Esophagus (tissue), 2 donors: ENCODE data around the gene FOXF2. TPM values are rescaled to one million over a fixed set of nuclear protein-coding genes. Genes with fewer than 3 reads are reported as not detected.
A peak's percentile ranks its signal among the peaks of the same experiment; 100 is the strongest.

ENCODE experiments used
- H3K27ac ChIP-seq, 2 donors: one replicate each; pipeline ENCODE4 v1.5.1; 2013; ENCODE audit warnings: low read depth in 2 of 2, mild to moderate bottlenecking in 2 of 2, inconsistent platforms in 1 of 2, low read length in 1 of 2, moderate library complexity in 1 of 2
- H3K27me3 ChIP-seq, 2 donors: one replicate each; pipeline ENCODE4 v1.6.1; 2013; ENCODE audit warnings: low read length in 2 of 2, control low read depth in 1 of 2, mild to moderate bottlenecking in 1 of 2; ENCODE audit not compliant: insufficient read depth in 2 of 2, control insufficient read depth in 1 of 2
- H3K36me3 ChIP-seq, 2 donors: one replicate each; pipeline ENCODE4 v1.6.1; 2013; ENCODE audit warnings: low read length in 1 of 2; ENCODE audit not compliant: control insufficient read depth in 2 of 2, insufficient read depth in 2 of 2
- H3K4me1 ChIP-seq, 2 donors: one replicate each; pipeline ENCODE4 v1.6.1; 2013; ENCODE audit warnings: low read length in 1 of 2; ENCODE audit not compliant: control insufficient read depth in 2 of 2, insufficient read depth in 2 of 2
- H3K4me3 ChIP-seq, 2 donors: one replicate each; pipeline ENCODE4 v1.5.1; 2013; ENCODE audit warnings: low read length in 2 of 2, mild to moderate bottlenecking in 2 of 2, low read depth in 1 of 2, moderate library complexity in 1 of 2
- H3K9me3 ChIP-seq, 2 donors: one replicate each; pipeline ENCODE4 v1.6.1; 2013; ENCODE audit warnings: mild to moderate bottlenecking in 2 of 2, low read depth in 1 of 2, low read length in 1 of 2, moderate library complexity in 1 of 2; ENCODE audit not compliant: control insufficient read depth in 2 of 2, insufficient read depth in 1 of 2
- WGBS, 2 donors: extraction: QIAGEN DNeasy Blood & Tissue Kit; methylation state at CpG; one replicate each; pipeline ENCODE4 v1.1.7; 2013; 5-methylcytosine and 5-hydroxymethylcytosine counted together
- polyA plus RNA-seq, 2 donors: library from polyadenylated mRNA; stranded (reverse); fragments of 200-250 nt; gene quantifications; one replicate each; pipeline ENCODE4 v1.2.3, GENCODE V29; 2013
- donor health status: healthy with polysubstance abuse.
- donor health status: Bipolar disorder and iron deficiency.

The FOXF2 gene
- polyA plus RNA-seq, 2 donors, result 2.3 to 8.1 TPM

DNA sequence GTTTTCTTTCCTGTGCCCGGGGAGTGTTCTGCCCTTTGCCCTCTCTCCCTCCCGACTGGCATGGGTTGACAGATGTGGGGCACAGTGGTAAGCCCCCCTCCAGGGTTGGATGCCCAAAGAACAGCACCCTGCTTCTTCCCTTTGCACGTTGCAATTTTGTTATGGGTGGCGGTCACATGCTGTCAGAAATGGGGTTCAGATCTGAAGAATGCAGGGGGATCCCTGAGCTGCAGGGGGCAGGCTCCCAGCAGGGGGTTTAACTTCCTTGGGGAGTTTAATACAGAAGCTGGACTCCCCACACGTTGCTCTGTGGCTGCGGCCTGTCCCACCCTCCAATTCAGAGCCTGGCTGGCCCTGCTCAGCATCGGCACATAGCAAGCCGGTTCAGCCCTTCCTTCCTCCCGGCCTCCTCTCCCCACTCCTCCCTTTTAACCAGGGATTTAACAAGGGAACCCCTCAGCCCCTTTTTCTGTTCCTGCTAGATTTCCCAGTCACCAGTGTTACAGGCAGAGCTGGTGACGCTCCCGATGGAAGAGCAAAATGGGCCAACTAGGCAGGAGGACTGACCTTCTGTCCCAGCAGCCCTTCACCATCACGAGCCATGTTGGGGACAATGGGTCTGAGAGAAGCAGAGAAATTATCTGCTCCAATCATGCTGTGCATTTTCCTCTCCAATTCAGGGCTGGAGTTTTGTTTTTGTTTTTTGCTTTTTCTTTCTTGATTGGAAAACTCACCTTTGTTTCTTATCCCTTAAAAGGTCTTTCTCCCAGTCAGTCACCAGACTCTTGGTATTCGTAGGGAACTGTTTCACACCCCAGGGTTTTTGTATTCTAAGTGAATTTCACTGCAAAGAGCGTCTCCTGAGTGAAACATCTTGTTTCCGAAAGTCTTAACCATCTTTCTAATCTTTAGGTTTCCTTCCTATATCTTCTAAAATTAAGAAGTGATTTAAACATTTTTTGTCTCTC, 6.8 kb downstream of the FOXF2 start:
- Histone ChIP-seq H3K27ac (peak overlapping the region; percentile 38 to 75), H3K27me3 (peaks cover 0 to 15% of the 10 kb centered on the region in 2 donors), H3K36me3 (no peaks in the 10 kb centered on the region), H3K9me3 (no peaks in the 10 kb centered on the region), H3K4me3 (no peak overlapping the region), H3K4me1 (peaks cover 0 to 8% of the 10 kb centered on the region in 2 donors)
- 47 to 54% methylated on average over 15 of the region's 15 CpGs for WGBS, 2 donors

DNA sequence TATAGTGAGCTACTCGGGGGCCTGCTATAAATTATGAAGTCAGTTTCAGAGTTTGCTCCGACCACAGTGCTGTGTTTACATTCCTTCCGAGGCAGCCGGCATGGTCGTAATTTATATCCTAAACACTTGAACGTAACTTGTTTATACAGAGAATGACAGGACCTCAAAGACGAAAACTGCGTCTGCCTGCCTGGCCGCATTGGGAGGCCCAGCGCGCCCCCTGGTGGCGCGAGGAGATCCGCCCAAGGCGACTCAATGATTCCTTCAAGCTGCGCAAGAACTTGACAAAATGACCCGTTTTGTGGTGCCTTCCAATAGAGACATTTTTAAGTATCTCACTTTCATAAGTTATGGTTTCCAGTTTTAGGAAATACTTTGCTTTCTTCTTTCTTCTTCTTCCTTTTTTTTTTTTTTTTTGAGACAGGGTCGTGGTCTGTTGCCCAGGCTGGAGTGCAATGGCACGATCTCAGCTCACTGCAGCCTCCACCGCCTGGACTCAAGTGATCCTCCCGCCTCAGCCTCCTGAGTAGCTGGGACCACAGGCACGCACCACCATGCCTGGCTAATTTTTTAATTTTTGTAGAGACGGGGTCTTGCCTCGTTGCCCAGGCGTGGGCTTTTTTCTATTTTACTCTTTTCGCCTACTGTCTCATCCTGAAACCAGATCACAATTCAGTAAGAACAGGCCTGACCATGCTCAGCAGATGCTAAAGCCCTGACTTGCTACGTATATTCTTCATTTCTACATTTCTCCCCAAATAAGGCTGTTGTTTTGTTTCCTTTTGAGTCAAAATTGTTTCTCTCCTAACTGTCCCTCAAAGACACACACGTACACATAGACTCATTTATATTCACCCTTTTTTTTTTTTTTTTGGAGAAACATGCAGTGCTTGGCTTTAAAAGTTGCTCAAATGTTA, 7.8 kb downstream of the FOXF2 start:
- Histone ChIP-seq H3K27ac (no peak overlapping the region), H3K9me3 (no peaks in the 10 kb centered on the region), H3K27me3 (peaks cover 0 to 8% of the 10 kb centered on the region in 2 donors), H3K36me3 (no peaks in the 10 kb centered on the region), H3K4me3 (no peak overlapping the region), H3K4me1 (peaks cover 0 to 8% of the 10 kb centered on the region in 2 donors)
- WGBS, 2 donors, result 28 to 30% methylated on average over 28 of the region's 28 CpGs

DNA sequence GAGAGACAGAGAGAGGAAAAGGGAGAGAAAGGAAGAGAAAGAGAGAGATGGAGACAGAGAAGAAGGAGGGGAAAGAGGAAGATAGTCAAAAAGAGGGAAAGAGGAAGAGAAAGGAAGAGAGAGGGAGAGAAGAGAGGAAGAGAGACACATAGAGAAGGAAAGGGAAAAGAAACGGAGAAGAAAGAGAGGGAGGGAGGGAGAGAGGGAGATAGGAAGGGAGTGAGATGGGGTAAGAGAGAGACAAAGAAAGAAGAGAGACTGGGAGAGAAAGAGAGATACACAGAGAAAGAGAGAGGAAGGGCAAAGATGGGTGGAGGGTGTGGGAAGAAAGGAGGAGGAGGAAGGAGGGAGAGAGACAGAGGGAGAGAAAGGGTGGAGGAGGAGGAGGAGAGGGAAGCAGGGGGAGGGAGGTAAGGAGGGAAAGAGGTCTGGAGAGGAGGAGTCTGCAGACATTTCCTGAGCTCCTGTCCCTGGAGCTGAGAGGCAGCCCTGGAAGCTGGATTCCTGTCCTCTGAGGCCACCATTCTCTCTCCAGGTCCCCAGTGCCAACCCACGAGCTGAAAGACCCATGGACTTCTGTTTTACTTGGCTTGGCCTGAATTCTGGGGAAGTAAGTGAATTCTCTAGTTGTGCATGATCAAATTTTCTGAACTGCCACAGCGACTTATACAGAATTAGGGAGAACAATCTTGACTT, 9.9 kb downstream of the FOXF2 start:
- Histone ChIP-seq H3K27me3 (no peaks in the 10 kb centered on the region), H3K4me3 (no peak overlapping the region), H3K4me1 (no peaks in the 10 kb centered on the region), H3K27ac (no peak overlapping the region), H3K9me3 (no peaks in the 10 kb centered on the region), H3K36me3 (no peaks in the 10 kb centered on the region)
- 47 to 55% methylated on average over 3 of the region's 3 CpGs for WGBS, 2 donors

DNA sequence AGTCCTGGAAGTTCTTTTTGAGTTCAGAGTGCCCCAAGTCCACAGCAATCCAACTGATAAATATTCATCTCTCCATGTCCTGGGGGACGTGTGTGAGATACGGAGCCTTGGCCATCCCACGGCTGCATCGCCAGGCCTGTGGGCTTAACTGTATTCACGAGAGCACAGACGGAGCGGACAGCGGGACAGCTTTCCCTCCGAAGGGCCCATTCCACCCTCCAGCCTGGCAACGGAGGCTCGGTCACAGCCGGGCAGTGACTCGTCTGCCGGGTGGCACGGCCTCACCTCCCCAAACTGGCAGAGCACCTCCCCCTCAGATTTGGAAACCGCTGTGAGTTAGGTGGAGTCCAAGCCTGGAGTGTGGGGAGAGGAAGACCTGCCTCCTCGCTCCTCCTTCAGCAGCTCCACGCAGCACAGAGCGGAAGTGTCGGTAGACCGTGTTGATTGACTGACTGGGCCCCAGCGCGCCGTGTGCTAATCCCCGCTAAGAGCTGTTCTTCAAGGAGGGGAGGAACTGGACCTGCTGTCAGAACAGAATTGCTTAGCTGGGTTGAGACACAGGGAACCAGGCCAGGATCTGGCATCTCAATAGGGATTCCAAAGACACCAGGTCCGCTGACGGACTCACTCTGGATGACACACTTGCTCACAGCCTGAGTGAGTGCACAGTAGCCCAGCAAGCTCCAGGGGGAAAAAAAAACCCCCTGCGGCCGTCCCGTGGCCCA, 10.9 kb downstream of the FOXF2 start:
- H3K27ac ChIP-seq, result no peak overlapping the region
- no peak overlapping the region for H3K4me3 ChIP-seq
- H3K27me3 ChIP-seq, result no peaks in the 10 kb centered on the region
- no peaks in the 10 kb centered on the region for H3K36me3 ChIP-seq
- H3K9me3 ChIP-seq, result no peaks in the 10 kb centered on the region
- no peaks in the 10 kb centered on the region for H3K4me1 ChIP-seq
- WGBS, 2 donors, result 91 to 92% methylated on average over 30 of the region's 30 CpGs

DNA sequence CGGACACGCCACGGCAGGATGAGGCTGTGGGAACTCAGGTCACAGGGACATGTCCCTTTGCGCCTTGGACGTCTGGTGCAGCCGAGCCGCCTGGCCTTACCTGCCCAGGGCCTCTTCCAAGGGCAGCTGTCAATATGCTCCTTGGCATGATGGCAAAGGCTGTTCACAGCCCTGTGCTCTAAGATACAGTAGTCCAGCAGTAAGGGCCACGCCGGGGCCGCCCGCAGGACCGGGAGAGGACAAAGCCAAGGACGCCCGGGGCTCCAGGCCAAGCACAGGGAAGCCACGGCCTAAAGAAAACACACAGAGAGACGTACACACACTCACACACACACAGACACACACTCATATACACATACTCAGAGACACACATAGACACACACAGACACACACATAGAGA, 13.0 kb downstream of the FOXF2 start:
- no peaks in the 10 kb centered on the region for H3K27me3 ChIP-seq
- H3K4me3 ChIP-seq, result no peak overlapping the region
- no peaks in the 10 kb centered on the region for H3K9me3 ChIP-seq
- WGBS, 2 donors, result 84 to 85% methylated on average over 16 of the region's 16 CpGs
- H3K4me1 ChIP-seq, result no peaks in the 10 kb centered on the region
- H3K36me3 ChIP-seq, result no peaks in the 10 kb centered on the region
- no peak overlapping the region for H3K27ac ChIP-seq

DNA sequence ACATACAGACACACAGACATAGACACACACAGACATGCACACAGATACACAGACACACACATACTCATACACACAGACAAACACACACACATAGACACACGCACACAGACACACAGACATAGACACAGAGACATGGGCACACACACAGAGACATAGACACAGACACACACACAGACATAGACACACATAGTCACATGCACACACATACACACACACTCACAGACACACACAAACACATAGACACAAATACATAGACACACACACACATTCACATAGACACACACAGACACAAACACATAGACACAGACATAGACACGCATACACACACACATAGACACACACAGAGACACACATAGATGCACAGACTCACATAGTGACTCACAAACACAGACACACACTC, 13.5 kb downstream of the FOXF2 start:
- Histone ChIP-seq H3K27ac (no peak overlapping the region), H3K27me3 (no peaks in the 10 kb centered on the region), H3K36me3 (no peaks in the 10 kb centered on the region), H3K4me3 (no peak overlapping the region), H3K9me3 (no peaks in the 10 kb centered on the region), H3K4me1 (no peaks in the 10 kb centered on the region)
- WGBS, 2 donors, result 79 to 89% methylated on average over 2 of the region's 2 CpGs

DNA sequence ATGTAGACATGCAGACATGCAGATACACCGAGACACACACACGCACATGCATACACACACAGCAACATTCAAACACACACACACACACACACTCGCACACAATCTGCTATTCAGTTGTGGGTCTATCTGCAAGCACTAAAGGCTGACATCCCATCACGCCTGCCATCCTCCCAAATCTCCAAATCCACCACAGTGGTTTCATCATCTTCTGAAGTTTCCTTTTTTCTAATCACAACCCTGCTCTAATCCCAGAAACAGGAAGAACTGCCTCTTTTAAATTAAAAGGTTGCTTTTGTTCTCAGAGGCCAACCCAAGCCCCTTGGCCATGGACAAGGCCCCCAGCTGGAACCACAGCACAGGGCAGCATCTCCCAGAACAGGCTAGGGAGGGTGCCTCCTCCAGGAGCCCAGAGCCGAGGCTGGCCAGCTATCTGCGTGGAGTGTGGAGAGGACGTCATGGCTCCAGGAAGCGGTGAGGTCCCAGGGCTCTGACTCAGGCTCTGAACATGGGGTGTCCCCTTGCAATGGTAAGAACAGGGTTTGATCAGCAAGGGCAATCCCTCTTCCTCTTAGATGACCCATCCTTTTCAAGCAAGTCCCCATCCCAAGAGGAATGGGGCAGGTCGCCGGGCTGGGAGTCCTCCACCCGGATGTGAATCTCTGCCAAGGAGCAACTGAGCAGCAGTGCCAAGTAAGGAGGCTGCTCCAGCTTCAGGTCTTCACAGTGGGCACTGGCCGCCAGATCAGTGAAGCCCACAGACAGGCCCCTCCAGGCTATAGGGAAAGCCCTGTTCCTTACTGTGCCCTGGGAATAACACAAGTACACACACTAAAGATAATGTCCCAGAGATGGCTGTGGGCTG, 14.7 kb downstream of the FOXF2 start:
- H3K4me1 ChIP-seq, result no peaks in the 10 kb centered on the region
- H3K36me3 ChIP-seq, result no peaks in the 10 kb centered on the region
- WGBS, 2 donors, result 79 to 86% methylated on average over 12 of the region's 12 CpGs
- no peak overlapping the region for H3K4me3 ChIP-seq
- no peak overlapping the region for H3K27ac ChIP-seq
- no peaks in the 10 kb centered on the region for H3K27me3 ChIP-seq
- no peaks in the 10 kb centered on the region for H3K9me3 ChIP-seq

DNA sequence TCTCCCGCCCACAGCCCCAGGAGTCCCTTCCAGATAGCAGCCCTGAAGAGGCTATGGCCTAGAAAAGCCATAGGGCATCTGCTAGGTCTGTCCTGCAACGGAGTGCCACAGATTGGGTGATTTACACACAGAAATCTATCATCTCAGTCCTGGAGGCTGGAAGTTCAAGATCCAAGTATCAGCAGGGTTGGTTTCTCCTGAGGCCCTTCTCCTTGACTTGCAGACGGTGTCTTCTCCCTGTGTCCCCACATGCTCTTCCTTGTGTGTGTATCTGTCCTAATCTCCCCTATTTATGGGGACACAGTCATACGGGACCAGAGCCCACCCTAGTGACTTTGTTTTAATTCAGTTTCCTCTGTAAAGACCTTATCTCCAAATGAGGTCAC, 15.3 kb downstream of the FOXF2 start:
- Histone ChIP-seq H3K4me3 (no peak overlapping the region), H3K9me3 (no peaks in the 10 kb centered on the region), H3K4me1 (no peaks in the 10 kb centered on the region), H3K27ac (no peak overlapping the region), H3K27me3 (no peaks in the 10 kb centered on the region), H3K36me3 (no peaks in the 10 kb centered on the region)
- 88% methylated on average over 4 of the region's 4 CpGs for WGBS, 2 donors
